T1000 (cell line): ENCODE measurements around the gene INPP4B.

Experiments
- DNase-seq: peaks from one replicate; lab custom pipeline; 2025; ENCODE audit warnings: mixed read lengths; lab: John Stamatoyannopoulos, UW

INPP4B gene

GRCh38 chr4:142211444-142211843 lies 634.7 kb downstream of the INPP4B start:
- DNase-seq, result no peak

GRCh38 chr4:142203505-142203904 lies 642.6 kb downstream of the INPP4B start:
- no peak for DNase-seq

- no peak for DNase-seq
These were observed 643.4 kb downstream of the INPP4B start for GRCh38 chr4:142202404-142203332.

- DNase-seq, result no peak
These were observed 645.1 kb downstream of the INPP4B start for GRCh38 chr4:142201041-142201440.

GRCh38 chr4:142194905-142195304 lies 651.2 kb downstream of the INPP4B start:
- DNase-seq, result no peak

- DNase-seq, result no peak
These were observed 654.2 kb downstream of the INPP4B start for GRCh38 chr4:142191901-142192300.

- no peak for DNase-seq
These were observed 665.1 kb downstream of the INPP4B start for GRCh38 chr4:142181021-142181420.

GRCh38 chr4:142169216-142169615 lies 676.9 kb downstream of the INPP4B start:
- DNase-seq, result no peak

GRCh38 chr4:142168181-142168580 lies 677.9 kb downstream of the INPP4B start:
- no peak for DNase-seq

GRCh38 chr4:142164767-142165500 lies 681.2 kb downstream of the INPP4B start:
- DNase-seq, result no peak

GRCh38 chr4:142161086-142161485 lies 685.0 kb downstream of the INPP4B start:
- no peak for DNase-seq

- DNase-seq, result no peak
These were observed 685.6 kb downstream of the INPP4B start for GRCh38 chr4:142160509-142160908.

- no peak for DNase-seq
These were observed 687.1 kb downstream of the INPP4B start for GRCh38 chr4:142158980-142159379.

- DNase-seq, result no peak
These were observed 689.8 kb downstream of the INPP4B start for GRCh38 chr4:142156256-142156655.

- no peak for DNase-seq
These were observed 690.8 kb downstream of the INPP4B start for GRCh38 chr4:142155347-142155746.

- no peak for DNase-seq
These were observed 695.6 kb downstream of the INPP4B start for GRCh38 chr4:142150483-142150882.

- DNase-seq, result no peak
These were observed 701.3 kb downstream of the INPP4B start for GRCh38 chr4:142144813-142145212.

GRCh38 chr4:142142366-142143054 lies 703.6 kb downstream of the INPP4B start:
- no peak for DNase-seq

GRCh38 chr4:142141224-142141623 lies 704.9 kb downstream of the INPP4B start:
- no peak for DNase-seq

- no peak for DNase-seq
These were observed 715.4 kb downstream of the INPP4B start for GRCh38 chr4:142130666-142131065.

- DNase-seq, result no peak
These were observed 716.2 kb downstream of the INPP4B start for GRCh38 chr4:142129931-142130330.

GRCh38 chr4:142129473-142129872 lies 716.6 kb downstream of the INPP4B start:
- DNase-seq, result no peak
